Measurements from ENCODE around the gene PAX5.

PAX5 gene

GRCh38 chr9:36898431-36899020, 135.5 kb downstream of the PAX5 start:
- no peak for DNase-seq

GRCh38 chr9:36897478-36897877, 136.6 kb downstream of the PAX5 start:
- DNase-seq, result no peak

GRCh38 chr9:36897019-36897418, 137.0 kb downstream of the PAX5 start:
- no peak for DNase-seq

- no peak for DNase-seq
Observed at GRCh38 chr9:36896296-36896695, 137.8 kb downstream of the PAX5 start.

- DNase-seq, result no peak
Observed at GRCh38 chr9:36895744-36896260, 138.3 kb downstream of the PAX5 start.

GRCh38 chr9:36894695-36895310, 139.3 kb downstream of the PAX5 start:
- DNase-seq, result no peak

GRCh38 chr9:36893911-36894310, 140.2 kb downstream of the PAX5 start:
- no peak for DNase-seq

- no peak for DNase-seq
Observed at GRCh38 chr9:36893184-36893583, 140.9 kb downstream of the PAX5 start.

GRCh38 chr9:36892279-36892678, 141.8 kb downstream of the PAX5 start:
- no peak for DNase-seq

GRCh38 chr9:36891341-36891811, 142.7 kb downstream of the PAX5 start:
- DNase-seq, result no peak

GRCh38 chr9:36889844-36890243, 144.2 kb downstream of the PAX5 start:
- no peak for DNase-seq

GRCh38 chr9:36888551-36888950, 145.5 kb downstream of the PAX5 start:
- DNase-seq, result no peak

GRCh38 chr9:36884721-36885120, 149.3 kb downstream of the PAX5 start:
- DNase-seq, result no peak

GRCh38 chr9:36882594-36882993, 151.5 kb downstream of the PAX5 start:
- DNase-seq, result no peak

- no peak for DNase-seq
Observed at GRCh38 chr9:36881743-36882441, 152.2 kb downstream of the PAX5 start.

- no peak for DNase-seq
Observed at GRCh38 chr9:36881316-36881715, 152.8 kb downstream of the PAX5 start.

- no peak for DNase-seq
Observed at GRCh38 chr9:36880075-36880474, 154.0 kb downstream of the PAX5 start.

- DNase-seq, result no peak
Observed at GRCh38 chr9:36878986-36879982, 154.8 kb downstream of the PAX5 start.

- no peak for DNase-seq
Observed at GRCh38 chr9:36877239-36877638, 156.8 kb downstream of the PAX5 start.

GRCh38 chr9:36876056-36876455, 158.0 kb downstream of the PAX5 start:
- DNase-seq, result no peak

- DNase-seq, result no peak
Observed at GRCh38 chr9:36874921-36875320, 159.1 kb downstream of the PAX5 start.

- DNase-seq, result no peak
Observed at GRCh38 chr9:36874261-36874660, 159.8 kb downstream of the PAX5 start.
